Effector CD8-positive, alpha-beta T cell (primary cell): Measurements from ENCODE around the gene MSL1.

ENCODE experiments used
- DNase-seq: peaks from one replicate; lab custom pipeline; 2025; lab: John Stamatoyannopoulos, UW

Gene MSL1

GRCh38 chr17:40105861-40106759, 15.7 kb upstream of the MSL1 start:
- DNase-seq = no peak

- DNase-seq = no peak
Measured at GRCh38 chr17:40106760-40107521, 14.8 kb upstream of the MSL1 start.

GRCh38 chr17:40107522-40108174, 14.1 kb upstream of the MSL1 start:
- no peak for DNase-seq

GRCh38 chr17:40108970-40109824, 12.6 kb upstream of the MSL1 start:
- DNase-seq = no peak

GRCh38 chr17:40110026-40110845, 11.5 kb upstream of the MSL1 start:
- DNase-seq = no peak

- DNase-seq = peak; percentile 41
Measured at GRCh38 chr17:40111221-40112128, 10.3 kb upstream of the MSL1 start.

- no peak for DNase-seq
Measured at GRCh38 chr17:40112191-40112711, 9.5 kb upstream of the MSL1 start.

- no peak for DNase-seq
Measured at GRCh38 chr17:40112718-40113109, 9.1 kb upstream of the MSL1 start.

- peak; percentile 88 for DNase-seq
Measured at GRCh38 chr17:40113110-40113906, 8.5 kb upstream of the MSL1 start.

GRCh38 chr17:40113907-40114245, 7.9 kb upstream of the MSL1 start:
- no peak for DNase-seq

GRCh38 chr17:40115101-40115436, 6.7 kb upstream of the MSL1 start:
- DNase-seq = no peak

- no peak for DNase-seq
Measured at GRCh38 chr17:40122136-40122998, 596 bp downstream of the MSL1 start.

GRCh38 chr17:40122999-40123810, 1.4 kb downstream of the MSL1 start:
- peak; percentile 34 for DNase-seq

GRCh38 chr17:40123811-40124114, 2.0 kb downstream of the MSL1 start:
- no peak for DNase-seq

- DNase-seq = no peak
Measured at GRCh38 chr17:40124279-40125141, 2.7 kb downstream of the MSL1 start.

GRCh38 chr17:40129498-40129897, 7.7 kb downstream of the MSL1 start:
- DNase-seq = no peak
